ENCODE data around the gene PRICKLE4. TPM values are rescaled to one million over a fixed set of nuclear protein-coding genes. Genes with fewer than 3 reads are reported as not detected.
"Not testable (repeated sequence)": the region's sequence is repeated elsewhere in the genome, so short reads cannot be mapped to it uniquely, and the experiment has no call there.

Gene PRICKLE4
- total and polyA plus RNA-seq, 10 donors: 0.41 to 32.8 (median 10.6) TPM

DNA sequence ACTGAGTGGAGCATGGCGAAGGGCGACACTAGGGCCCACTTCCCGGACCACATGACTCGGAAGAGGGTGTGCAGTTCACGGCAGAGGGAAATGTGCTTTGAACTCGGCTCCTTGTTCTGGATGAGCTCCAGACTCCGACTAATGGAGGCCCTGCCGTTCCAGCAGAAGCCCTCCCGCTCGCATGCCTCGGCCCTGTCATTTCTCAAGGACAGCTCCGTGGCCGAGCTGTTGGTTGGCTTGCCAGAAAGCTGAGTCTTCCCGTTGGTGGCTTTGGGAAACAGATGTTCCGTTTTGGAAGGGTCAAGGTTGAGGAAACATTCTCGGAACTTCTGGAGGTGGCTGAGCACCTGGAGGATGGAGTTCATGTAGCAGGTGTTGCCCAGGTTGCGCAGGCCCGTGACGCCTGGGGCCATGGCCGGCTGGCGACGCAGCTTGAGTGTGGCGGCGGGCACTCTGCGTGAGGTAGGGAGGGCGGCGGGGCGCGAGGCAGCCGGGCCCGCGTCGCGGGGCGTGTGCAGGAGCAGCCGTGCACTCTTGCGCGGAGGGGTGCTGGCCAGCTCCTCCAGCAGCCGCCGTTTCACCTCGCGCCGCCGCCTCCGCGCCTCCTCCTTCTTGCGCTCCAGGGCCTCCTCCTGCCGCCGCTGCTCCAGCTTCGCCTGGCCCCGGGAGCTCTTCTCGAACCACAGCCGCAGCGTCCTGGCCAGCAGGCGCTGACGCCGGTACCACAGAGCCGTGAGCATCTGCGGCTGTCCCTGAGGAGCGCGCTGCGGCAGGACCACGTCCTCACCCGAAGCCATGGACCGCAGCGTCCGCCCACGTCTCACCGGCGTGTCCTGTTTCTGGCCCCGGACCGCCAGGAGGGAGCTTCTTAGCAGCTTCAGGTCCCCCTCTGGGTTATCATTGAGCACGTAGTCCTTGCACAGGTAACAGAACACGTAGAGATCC, 25.5 kb downstream of the PRICKLE4 start:
- intact Hi-C loops (cut with DNase I; ENCODE audit: low total_unique reads): no loop called here
- Histone ChIP-seq H3K27ac (no peak overlapping the region), H3K27me3 (replicated peaks in 1 of 7) (no peaks in the 10 kb centered on the region), H3K4me3 (no peak overlapping the region), H3K4me1 (no peaks in the 10 kb centered on the region), H3K36me3 (peaks cover 0 to 27% (median 14%) of the 10 kb centered on the region in 6 donors), H3K9me3 (no peaks in the 10 kb centered on the region)
- WGBS, 5 donors: 94 to 96% (median 96%) methylated on average over 61 to 74 of the region's 74 CpGs
- DNase-seq: no peak
- TF ChIP-seq, protein P1, sequence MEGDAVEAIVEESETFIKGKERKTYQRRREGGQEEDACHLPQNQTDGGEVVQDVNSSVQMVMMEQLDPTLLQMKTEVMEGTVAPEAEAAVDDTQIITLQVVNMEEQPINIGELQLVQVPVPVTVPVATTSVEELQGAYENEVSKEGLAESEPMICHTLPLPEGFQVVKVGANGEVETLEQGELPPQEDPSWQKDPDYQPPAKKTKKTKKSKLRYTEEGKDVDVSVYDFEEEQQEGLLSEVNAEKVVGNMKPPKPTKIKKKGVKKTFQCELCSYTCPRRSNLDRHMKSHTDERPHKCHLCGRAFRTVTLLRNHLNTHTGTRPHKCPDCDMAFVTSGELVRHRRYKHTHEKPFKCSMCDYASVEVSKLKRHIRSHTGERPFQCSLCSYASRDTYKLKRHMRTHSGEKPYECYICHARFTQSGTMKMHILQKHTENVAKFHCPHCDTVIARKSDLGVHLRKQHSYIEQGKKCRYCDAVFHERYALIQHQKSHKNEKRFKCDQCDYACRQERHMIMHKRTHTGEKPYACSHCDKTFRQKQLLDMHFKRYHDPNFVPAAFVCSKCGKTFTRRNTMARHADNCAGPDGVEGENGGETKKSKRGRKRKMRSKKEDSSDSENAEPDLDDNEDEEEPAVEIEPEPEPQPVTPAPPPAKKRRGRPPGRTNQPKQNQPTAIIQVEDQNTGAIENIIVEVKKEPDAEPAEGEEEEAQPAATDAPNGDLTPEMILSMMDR (IDR thresholded peaks at IDR 0.05 in 8 of 11, conservative IDR thresholded peaks at IDR 0.05 in 3 of 11): no peak
- TF ChIP-seq POLR2A (IDR thresholded peaks at IDR 0.05): no peak

GRCh38 chr6:41811095-41811494, 30.5 kb downstream of the PRICKLE4 start:
- no peaks in the 10 kb centered on the region for H3K9me3 ChIP-seq
- WGBS, 5 donors: 93 to 98% (median 94%) methylated on average over 3 of the region's 3 CpGs
- H3K27ac ChIP-seq: no peak overlapping the region
- DNase-seq: no peak
- TF ChIP-seq POLR2A (IDR thresholded peaks at IDR 0.05) (no peak), POLR2AphosphoS5 (IDR thresholded peaks at IDR 0.05) (no peak)
- TF ChIP-seq, protein P1 (IDR thresholded peaks at IDR 0.05 in 8 of 11, conservative IDR thresholded peaks at IDR 0.05 in 3 of 11): no peak
- peaks cover 0 to 7% (median 6%) of the 10 kb centered on the region in 6 donors for H3K36me3 ChIP-seq
- intact Hi-C loops (cut with DNase I; ENCODE audit: low total_unique reads): no loop called here
- no peak overlapping the region for H3K4me3 ChIP-seq
- no peaks in the 10 kb centered on the region for H3K4me1 ChIP-seq
- no peaks in the 10 kb centered on the region for H3K27me3 ChIP-seq (replicated peaks in 1 of 7)

DNA sequence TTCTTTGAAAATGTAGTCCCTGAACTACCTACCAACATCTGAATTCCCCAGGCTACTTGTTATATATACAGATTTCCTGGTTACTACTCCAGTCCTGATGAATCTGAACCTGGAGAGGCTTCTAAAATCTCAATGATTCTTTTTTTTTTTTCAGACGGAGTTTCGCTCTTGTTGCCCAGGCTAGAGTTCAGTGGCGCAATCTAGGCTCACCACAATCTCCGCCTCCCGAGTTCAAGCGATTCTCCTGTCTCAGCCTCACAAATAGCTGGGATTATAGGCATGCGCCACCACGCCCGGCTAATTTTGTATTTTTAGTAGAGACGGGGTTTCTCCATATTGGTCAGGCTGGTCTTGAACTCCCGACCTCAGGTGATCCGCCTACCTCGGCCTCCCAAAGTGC, 31.4 kb downstream of the PRICKLE4 start:
- intact Hi-C loops (cut with DNase I; ENCODE audit: low total_unique reads); H3K4me1 ChIP-seq; H3K4me3 ChIP-seq; H3K9me3 ChIP-seq; H3K36me3 ChIP-seq; DNase-seq; H3K27me3 ChIP-seq (replicated peaks in 1 of 7); H3K27ac ChIP-seq: not testable (repeated sequence)
- 81 to 96% (median 88%) methylated on average over 9 to 13 of the region's 13 CpGs for WGBS, 5 donors

- H3K4me3 ChIP-seq: no peak overlapping the region
- DNase-seq: no peak
- 90 to 92% (median 92%) methylated on average over 2 of the region's 2 CpGs for WGBS, 5 donors
- no peaks in the 10 kb centered on the region for H3K36me3 ChIP-seq
- TF ChIP-seq, protein P1 (IDR thresholded peaks at IDR 0.05 in 8 of 11, conservative IDR thresholded peaks at IDR 0.05 in 3 of 11): no peak
- TF ChIP-seq POLR2AphosphoS5 (IDR thresholded peaks at IDR 0.05) (no peak), POLR2A (IDR thresholded peaks at IDR 0.05) (no peak)
- H3K27me3 ChIP-seq (replicated peaks in 1 of 7): no peaks in the 10 kb centered on the region
- H3K4me1 ChIP-seq: no peaks in the 10 kb centered on the region
- intact Hi-C loops (cut with DNase I; ENCODE audit: low total_unique reads): no loop called here
- H3K9me3 ChIP-seq: no peaks in the 10 kb centered on the region
- H3K27ac ChIP-seq: no peak overlapping the region
Measured at GRCh38 chr6:41813469-41813868, 32.9 kb downstream of the PRICKLE4 start.

Data from spleen (tissue), 11 donors.